GM19468 (cell line): ENCODE results near the gene PIGZ.
A peak's percentile ranks its signal among the peaks of the same experiment; 100 is the strongest.
"Not testable (repeated sequence)": the region's sequence is repeated elsewhere in the genome, so short reads cannot be mapped to it uniquely, and the experiment has no call there.

Experiments
- ATAC-seq: cut with Tn5 transposase; IDR thresholded peaks from one replicate; pipeline ENCODE4 v1.9.1; 2021; ENCODE audit warnings: mild to moderate bottlenecking, moderate library complexity, moderate number of reproducible peaks; ENCODE audit not compliant: unreplicated experiment; ENCODE audit errors: extremely low read depth

PIGZ gene

DNA sequence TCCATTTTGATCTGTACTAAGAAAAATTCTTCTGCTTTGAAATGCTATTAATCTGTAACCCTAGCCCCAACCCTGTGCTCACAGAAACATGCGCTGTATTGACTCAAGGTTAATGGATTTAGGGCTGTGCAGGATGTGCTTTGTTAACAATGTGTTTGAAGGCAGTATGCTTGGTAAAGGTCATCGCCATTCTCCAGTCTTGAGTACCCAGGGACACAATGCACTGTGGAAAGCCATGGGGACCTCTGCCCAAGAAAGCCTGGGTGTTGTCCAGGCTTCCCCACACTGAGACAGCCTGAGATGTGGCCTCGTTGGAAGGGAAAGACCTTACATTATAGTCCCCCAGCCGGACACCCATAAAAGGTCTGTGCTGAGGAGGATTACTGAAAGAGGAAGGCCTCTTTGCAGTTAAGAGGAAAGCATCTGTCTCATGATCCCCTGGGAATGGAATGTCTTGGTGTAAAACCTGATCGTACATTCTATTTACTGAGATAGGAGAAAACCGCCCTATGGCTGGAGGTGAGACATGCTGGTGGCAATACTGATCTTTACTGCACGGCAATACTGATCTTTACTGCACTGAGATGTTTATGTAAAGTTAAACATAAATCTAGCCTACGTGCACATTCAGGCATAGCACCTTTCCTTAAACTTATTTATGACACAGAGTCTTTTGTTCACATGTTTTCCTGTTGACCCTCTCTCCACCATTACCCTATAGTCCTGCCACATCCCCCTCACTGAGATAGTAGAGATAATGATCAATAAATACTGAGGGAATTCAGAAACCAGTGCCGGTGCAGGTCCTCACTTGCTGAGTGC lies 6.3 kb downstream of the PIGZ start:
- ATAC-seq = no peak

DNA sequence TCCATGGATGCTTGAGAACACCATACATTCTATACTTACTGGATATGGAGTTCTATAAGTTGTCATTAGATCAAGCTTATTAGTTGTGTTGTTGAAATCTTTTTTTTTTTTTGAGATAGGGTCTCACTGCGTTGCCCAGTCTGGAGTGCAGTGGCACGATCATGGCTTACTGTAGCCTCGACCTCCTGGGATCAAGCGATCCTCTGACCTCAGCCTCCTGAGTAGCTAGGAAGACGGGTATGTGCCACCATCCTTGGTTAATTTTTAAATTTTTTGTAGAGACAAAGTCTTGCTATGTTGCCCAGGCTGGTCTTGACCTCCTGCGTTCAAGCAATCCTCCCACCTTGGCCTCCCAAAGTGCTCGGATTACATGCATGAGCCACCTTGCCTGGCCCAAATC lies 13.8 kb downstream of the PIGZ start:
- ATAC-seq = no peak

DNA sequence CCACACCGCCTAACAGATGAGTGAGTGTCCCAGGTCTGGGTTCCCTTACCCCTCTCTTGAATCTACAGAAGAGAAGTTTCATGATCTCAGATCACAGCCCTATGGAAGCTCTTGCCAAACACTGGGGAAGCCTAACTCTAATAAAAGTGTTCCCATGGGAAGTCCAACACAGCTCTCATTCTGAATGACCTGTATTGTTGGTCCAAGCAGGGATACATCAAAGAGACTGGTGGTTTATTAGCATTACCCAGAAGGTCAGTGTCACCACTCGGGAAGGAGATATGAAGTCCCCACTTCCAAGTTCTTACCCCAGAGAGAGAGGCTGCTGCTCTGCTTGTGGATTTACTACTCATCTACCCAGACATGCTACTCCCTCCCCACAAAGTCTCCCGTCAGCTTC lies 17.3 kb downstream of the PIGZ start:
- ATAC-seq = no peak

DNA sequence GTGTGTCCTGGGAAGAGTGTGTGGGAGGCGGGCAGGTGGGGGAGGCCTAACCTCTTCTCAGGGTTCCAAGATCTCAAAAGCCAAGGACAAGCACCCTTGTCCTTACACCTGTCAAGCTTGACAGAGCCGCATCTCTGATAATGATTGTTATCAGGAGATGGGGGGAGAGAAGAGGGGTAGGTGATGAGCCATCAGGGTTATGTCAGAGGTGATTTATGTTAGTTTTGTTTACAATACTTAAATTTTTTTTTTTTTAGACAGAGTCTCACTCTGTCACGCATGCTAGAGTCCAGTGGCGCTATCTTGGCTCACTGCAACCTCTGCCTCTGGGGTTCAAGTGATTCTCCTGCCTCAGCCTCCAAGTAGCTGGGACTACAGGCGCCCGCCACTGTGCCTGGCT lies 18.9 kb downstream of the PIGZ start:
- no peak for ATAC-seq

DNA sequence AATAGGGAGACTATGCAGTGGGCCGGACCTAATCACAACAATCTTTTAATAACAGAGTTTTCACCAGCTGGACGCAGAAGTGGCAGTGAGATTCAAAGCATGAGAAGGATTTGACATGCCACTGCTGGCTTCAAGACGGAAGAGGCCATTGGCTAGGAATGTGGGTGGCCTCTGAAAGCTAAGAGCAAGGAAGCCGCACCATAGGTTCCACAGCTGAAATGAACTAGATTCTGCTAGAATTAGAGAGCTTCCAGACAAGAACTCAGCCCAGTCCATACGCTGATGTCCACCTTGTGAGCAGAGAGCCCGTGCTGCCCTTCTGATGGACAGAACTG lies 19.4 kb downstream of the PIGZ start:
- no peak for ATAC-seq

DNA sequence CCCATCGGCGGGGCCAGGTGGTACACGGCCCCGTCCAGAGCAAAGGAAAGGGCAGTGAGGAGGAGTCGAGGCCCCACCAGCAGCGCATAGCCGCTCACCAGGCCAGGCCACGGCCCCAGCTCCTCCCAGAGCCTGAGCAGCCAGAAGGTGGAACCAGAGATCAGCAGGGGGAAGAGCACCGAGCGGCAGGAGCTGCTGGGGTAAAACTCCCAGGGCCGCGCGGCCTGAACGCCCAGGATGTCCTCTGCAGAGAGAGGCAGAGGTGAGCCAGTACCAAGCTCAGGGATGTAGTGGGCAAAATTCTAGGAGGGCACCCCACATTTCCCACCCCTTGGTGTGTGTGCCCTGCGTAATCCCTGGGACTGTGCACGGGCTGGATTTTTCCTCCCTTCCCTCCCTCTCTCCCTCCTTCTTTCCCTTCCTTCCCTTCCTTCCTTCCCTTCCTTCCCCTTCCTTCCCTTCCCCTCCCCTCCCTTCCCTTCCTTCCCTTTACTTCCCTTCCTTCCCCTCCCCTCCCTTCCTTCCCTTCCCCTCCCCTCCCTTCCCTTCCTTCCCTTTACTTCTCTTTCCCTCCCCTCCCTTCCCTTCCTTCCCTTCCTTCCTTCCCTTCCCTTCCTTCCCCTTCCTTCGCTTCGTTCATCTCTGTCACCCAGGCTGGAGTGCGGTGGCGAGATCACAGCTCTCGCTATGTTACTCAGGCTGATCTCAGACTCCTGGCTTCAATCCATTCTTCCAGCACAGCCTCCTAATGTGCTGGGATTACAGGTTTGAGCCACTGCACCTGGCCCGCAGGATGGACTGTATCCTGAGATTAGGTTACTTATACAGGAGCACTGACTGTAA lies 20.0 kb downstream of the PIGZ start:
- no peak for ATAC-seq

DNA sequence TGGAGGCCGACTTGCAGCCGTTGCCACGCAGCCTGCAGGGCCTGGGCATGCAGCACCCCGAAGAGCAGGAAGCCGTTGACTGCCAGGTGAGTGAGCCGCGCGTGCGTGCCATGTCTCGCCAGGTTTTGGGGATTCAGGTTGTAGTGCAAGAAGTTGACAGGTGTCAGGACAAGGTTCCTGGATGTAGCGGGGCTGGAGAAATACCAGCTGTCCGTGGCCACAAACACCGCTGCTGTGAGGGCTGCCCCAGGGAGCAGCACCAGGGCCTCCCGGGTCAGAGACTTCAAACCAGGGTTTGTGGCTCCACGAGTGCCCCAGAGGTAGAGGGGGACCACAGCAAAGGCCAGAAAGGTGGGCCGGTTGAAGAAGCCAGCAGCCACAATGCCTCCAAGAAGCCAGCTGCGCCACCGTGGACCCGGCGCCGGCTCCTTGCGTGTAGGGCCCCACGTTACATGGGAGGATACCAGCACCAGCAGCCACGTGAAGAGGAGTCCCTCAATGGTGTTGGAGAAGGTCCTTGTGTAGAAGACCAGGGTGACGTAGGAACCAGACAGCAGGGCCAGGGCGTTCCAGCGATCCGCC lies 20.7 kb downstream of the PIGZ start:
- no peak for ATAC-seq

DNA sequence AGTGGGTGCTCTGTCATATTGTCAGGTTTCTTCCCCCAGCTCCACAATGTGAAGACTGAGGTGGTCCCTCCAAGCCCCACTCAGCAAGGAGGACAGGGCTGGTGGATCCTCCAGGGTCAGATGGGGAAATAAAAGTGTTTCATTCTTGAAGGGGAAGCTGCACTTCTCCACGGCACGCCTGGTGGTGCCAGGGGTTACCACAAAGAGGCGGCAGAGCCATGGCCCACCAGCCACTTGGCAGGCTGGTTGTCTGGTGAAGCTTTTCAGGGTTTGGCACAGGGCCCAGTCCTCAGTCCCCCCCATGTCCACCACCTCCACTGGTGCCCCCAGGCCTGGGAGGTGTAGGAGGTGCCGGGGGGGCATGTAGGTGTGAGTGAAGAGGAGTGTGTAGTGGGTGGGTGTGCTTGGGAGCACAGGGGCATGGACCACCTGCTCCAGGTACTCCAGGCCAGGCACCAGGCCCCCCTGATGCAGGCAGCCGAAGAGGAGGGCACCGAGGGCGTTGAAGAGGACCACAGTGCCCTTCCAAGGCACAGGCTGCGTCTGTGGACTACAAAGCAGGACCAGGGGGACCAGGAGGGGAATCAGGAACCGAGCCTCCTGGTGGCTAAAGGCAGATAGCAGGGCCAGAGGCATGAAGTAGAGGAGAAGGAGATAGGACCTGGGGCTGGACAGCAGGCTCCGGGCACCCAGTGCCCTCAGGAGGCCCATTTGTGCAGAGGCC lies 21.3 kb downstream of the PIGZ start:
- ATAC-seq = no peak

DNA sequence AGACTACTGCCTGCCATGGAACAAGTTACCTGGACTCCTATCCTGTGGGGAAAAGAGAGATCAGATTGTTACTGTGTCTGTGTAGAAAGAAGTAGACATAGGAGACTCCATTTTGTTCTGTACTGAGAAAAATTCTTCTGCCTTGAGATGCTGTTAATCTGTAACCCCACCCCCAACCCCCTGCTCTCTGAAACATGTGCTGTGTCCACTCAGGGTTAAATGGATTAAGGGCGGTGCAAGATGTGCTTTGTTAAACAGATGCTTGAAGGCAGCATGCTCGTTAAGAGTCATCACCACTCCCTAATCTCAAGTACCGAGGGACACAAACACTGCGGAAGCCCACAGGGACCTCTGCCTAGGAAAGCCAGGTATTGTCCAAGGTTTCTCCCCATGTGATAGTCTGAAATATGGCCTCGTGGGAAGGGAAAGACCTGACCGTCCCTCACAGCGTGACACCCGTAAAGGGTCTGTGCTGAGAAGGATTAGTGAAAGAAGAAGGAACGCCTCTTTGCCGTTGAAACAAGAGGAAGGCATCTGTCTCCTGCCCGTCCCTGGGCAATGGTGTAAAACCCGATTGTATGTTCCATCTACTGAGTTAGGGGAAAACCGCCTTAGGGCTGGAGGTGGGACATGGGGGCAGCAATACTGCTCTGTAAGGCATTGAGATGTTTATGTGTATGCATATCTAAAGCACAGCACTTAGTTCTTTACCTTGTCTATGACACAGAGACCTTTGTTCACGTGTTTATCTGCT lies 24.4 kb downstream of the PIGZ start:
- not testable (repeated sequence) for ATAC-seq

DNA sequence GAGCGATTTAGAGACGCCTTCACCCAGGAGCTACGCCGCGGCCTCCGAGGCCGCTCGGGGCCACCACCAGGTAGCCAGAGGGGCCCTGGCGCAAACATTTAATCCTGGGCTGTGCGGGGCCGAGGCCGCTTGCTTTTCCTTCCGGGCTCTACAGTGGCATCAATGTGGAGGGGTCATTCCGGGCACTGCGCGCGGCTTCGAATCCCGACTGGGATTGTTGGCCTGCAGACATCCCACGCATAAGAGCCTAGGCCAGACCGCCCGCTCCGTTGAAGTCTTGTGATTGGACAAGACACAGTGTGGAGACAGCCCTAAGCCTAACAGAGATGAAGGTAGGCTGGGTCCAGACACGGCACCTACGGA lies 25.7 kb downstream of the PIGZ start:
- ATAC-seq = no peak

DNA sequence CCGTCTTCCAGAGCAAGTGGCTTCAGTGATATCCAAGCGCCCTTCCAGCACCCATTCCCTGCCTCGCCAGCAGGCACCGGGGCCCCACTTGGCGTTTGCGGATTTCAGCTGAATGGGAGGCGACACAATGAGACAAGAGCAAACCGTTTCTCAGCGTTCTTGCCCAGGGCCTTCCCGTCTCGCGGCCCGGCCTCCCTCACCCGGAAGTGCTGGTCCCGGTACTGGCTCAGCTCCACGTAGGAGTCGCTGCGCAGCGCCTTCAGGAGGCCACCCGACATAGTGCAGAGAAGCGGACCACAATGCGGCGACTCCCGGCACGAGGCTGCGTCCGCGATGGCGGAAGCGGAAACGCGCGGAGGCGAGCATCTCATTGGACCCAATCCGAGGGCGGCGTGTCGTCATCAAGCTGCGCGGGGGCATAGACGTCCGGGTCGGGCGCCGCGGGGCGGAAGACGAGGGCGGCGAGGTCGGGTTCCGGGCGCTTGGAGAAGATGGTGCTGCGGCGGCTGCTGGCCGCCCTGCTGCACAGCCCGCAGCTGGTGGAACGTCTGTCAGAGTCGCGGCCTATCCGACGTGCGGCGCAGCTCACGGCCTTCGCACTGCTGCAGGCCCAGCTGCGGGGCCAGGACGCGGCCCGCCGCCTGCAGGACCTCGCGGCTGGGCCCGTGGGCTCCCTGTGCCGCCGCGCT lies 26.3 kb downstream of the PIGZ start, which contains the start of gene NCBP2:
NCBP2 (minus strand) TSS at position 303 of the 689 bp plus-strand sequence; CDS start at position 278, 25 bp downstream.
- ATAC-seq = peak; percentile 90

DNA sequence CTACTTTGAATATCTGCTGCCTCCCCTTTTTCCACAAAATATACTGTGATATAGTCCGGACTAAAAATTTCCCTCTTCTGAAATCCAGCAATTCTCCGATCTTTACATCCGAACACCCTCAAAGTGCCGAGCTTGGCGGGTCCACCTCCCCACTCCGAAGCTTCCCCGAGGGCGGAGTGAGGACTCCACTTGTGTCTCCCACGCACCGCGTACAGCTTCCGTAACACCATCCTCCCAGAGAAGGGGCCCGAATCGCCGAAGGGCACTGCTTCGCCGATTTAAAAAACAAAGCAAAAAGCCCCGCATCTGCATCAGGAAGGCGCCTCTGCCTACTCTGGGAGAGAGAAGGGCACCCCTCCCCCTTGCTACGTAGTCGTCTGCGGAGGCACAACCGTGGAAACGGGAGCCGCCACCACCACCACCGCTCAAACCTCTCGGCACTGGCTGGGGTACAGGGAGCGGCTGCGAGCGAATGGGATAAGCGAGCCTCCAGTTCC lies 26.9 kb downstream of the PIGZ start:
- ATAC-seq = no peak

DNA sequence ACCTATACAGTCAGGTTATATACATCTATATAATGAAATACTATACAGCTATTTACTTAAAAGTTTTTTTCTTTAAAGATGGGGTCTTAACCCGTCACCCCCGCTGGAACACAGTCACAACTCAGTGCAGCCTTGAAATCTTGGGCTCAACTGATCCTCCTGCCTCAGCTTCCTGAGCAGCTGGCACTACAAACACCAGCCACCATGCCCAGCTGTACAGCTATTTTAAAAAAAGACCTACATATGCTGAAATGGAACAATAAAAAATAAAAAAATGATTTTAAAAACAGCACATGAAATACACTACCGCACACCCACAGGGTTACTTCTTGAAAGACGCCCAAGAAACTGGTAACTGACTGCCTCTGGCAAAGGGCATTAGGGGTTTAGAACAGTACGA lies 30.1 kb downstream of the PIGZ start:
- ATAC-seq = no peak

DNA sequence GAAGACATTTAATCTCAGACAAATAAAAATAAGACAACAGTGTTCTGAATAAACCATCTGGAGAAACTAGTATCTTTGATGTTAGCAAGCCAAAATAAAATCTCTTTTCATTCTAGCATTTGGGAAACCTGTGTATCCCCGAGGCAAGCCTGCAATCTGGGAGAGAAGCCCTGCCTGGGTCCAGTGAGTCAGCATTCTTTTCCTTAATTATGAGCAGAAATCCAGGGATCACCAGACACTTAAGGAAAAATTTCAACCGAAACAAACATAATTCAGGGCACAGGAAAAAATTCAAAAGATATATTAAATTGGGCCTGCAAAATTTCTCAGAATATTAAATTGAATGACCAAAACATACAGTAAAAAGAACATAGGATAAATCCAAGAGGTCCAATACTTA lies 30.5 kb downstream of the PIGZ start:
- no peak for ATAC-seq

DNA sequence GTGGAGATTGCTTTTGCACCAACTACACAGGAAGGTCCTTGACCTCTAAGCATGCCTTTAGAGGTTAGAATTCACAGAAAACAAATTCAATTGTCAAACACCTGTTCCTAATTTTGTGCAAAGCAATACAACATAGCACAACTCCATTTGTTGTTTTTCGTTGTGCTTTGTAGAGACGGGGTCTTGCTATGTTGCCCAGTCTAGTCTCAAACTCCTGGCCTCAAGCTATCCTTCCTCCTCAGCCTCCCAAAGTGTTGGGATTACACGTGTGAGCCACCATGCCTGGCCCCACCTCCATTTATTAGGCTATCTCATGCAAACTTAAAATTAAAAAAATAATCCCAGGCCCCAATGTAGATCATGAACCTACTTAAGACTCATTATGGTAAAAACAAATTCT lies 32.3 kb downstream of the PIGZ start:
- ATAC-seq = no peak

DNA sequence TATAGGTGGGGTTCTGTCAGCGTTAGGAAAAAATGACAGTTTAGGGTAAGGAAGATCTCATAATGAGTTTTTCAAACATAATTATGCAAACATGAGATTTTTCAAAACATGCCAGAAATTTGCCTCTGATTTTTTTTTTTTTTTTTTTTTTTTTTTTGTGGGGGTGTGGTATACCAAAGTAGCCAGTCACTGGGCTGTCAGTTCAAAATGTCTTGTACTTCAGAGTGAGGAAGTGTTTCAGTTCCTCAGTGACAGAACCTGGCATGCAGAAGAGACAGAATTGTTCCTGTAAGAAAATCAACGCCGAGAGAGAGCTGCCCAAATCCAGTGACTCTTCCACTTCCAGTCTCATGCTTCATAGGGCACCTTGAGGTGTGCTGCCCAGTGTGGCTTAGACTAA lies 36.0 kb downstream of the PIGZ start:
- no peak for ATAC-seq

DNA sequence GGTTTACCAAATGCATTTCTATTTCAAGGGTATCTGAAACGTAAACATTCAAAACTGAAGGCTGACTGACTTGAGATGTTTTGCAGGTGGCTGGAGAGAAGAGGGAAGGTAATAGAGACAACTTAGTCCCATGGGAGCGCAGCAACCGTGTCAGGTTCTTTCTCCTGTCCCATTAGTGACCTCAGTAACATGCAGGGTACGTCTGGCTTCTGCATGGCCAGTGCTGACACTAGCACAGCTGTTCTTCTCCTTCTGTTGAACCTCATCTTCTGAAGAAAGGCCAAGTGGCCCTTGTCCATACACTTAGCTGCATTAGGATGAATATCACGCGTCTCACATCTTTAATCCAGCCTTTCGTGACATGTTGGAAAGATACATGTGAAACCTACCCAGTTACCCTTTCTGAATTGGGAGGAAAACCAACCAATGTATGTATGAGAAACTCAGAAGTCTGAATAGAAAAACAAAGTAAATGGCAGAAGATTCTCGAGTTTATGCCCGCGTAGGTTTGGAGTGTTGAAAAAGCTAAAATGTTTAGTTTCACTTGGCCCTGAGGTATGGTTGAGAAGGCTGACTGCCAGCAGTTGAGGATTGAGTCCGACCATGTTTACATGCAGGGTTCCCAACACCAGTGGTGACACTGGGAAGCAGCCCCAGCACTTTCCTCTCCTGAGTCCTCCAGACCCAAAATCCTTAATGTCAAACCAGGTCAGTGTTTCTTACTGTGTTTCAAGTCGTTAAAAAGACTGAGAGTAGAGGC lies 36.6 kb downstream of the PIGZ start:
- ATAC-seq = no peak

DNA sequence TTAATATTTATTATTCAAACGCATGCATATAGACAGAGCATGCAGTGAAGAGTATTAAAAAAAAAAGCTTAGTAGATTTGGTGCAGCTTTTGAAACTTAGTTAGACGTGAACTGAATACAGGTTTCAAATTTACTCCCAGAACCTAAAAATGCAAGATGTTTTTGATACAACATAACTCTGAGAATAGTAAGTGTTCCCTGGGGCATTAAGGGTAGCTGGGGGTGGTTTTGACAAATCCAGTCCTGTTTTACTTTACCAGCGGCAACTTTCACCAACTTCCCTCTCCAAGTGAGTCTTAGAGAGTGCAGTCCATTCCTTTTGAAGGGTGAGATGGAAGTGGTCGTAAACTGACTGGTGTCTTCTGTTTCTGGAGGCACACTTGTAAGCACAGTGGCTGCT lies 37.5 kb downstream of the PIGZ start:
- ATAC-seq = no peak
